Measurements from ENCODE around the gene SPC24.
"Not testable (repeated sequence)": the region's sequence is repeated elsewhere in the genome, so short reads cannot be mapped to it uniquely, and the experiment has no call there.

Gene SPC24

DNA sequence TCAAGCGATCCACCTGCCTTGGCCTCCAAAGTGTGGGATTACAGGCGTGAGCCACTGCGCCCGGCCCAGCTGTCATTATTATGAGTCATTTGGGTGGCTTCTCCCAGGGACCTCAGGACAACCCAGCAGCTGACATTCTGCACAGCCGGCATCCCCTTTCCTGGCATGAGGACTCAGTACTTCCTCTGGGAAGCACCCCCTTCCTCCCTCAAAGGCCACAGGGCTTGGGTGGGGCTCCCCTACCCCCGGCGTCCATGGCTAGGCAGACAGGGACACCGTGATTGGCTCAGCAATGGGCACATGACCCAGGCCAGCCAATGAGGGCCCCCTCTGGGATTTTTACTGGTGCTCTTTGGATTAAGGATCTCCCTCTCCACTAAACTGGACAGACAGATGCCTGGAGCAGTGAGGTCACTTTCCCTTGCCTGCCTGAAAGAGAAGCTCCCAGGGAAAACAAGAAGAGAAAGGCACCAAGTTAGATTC is 35.7 kb upstream of the SPC24 start:
- DNase-seq = peak; percentile 71

DNA sequence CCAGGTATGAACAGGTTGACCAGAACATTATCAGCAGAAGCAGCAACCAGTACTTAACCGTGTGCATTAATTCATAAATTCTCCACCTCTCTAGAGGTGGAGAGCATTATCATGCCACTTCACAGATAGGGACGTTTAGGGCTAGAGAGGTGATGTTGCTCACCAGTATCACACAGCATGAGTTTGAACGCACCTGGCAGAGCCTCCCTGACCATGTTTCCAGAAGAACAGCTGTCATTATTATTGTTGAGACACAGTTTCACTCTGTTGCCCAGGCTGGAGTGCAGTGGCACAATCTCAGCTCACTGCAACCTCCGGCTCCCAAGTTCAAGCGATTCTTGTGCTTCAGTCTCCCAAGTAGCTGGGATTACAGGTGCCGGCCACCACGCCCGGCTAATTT is 34.9 kb upstream of the SPC24 start:
- no peak for DNase-seq

DNA sequence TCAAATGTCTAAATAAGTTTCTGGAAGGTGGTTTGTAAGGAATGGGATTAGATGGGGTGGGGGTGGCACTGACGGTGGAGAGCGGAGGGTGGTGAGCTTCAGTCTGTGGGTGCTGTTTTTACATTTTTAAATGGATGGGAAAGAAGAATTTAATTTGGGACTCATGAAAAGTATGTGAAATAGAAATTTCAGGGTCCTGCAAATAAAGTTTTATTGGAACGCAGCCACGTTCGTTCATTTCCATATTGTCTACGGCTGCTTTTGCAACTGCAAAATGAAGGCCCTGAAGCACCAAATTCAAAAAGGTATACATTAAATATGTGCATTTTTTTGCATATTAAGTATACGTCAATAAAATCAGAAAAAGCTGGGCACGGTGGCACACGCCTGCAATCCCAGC is 31.9 kb upstream of the SPC24 start:
- no peak for DNase-seq

DNA sequence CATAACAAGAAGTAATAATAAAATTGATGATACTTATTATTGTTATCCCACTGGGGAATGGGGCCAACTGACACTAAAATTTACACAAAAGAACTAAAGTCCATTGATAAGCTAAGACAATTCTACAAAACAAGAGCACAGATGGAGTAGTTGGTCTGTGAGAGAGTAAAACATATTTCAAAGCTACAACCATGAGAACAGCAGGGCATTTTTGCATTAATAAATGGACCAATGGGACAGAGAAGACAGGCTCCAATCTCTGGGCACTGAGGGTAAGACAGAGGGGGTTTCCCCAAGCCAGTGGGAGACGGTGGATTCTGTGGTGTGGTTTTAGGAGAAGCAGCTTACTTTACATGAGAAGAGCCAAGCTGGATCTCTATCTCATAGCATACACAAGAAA is 27.4 kb upstream of the SPC24 start:
- DNase-seq = no peak

DNA sequence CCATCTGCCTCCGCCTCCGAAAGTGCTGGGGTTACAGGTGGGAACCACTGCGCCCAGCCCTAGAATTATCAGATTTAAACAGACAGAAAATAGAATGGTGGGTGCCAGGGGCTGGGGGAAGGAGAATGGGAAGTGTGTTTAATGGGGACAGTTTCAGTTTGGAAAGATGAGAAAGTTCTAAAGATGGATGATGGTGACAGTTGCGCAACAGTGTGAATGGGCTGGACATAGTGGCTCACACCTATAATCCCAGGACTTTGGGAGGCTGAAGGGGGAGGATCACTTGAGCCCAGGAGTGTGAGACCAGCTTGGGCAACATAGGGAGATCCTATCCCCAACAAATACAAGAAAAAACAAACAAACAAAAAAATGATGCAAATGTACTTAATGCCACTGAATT is 25.9 kb upstream of the SPC24 start:
- no peak for DNase-seq

DNA sequence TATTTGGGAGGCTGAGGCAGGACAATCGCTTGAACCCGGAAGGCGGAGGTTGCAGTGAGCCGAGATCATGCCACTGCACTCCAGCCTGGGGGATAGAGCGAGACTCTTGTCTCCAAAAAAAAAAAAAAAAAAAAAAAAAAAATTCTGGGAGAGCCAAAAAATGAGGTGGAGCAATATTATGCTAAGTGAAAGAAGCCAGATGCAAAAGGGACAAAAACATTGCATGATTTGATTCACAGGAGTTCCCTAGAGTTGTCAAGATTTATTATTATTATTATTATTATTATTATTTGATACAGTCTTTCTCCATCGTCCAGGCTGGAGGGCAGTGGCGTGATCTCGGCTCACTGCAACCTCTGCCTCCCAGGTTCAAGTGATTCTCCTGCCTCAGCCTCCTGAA is 25.4 kb upstream of the SPC24 start:
- not testable (repeated sequence) for DNase-seq

DNA sequence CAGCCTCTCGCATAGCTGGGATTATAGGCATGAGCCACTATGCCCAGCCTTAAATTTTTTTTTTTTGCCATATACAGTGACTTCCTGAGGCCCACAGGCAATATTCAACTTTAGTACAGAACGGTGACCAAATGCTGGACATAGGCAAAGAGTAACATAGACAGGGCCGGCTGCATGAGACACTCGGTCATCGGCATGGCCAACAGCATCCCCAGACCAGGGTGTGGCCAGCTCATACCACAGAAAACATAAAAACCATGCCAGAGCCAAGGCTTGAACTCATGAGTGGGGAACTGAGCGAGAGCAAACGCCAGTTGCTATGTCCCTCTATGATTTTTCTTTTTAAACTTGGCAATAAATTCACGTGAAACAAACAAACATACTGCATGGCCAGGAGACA is 24.8 kb upstream of the SPC24 start:
- DNase-seq = no peak

DNA sequence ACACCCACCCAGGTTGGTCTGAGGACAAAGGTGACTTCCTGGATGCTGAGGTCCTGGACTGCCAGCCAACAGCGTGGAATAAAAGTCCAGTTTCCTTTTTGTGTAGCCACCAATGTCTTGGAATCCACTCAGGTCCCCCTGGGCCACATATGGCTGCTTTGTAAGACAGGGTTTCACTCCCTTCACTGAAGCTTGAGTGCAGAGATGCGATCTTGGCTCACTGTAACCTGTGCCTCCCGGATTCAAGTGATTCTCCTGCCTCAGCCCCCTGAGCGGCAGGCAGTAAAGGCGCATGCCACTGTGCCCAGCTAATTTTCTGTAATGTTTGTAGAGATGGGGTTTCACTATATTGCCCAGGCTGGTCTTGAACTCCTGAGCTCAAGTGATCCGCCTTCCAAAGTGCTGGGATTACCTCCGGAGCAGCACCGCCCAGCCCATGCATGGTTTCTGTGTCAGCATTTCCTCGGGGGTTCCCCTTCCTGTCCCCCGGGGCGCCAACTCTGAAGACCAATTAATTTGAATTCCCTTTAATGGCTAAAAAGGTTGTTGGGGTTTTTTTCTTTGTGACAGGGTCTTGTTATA is 24.2 kb upstream of the SPC24 start:
- no peak for DNase-seq

DNA sequence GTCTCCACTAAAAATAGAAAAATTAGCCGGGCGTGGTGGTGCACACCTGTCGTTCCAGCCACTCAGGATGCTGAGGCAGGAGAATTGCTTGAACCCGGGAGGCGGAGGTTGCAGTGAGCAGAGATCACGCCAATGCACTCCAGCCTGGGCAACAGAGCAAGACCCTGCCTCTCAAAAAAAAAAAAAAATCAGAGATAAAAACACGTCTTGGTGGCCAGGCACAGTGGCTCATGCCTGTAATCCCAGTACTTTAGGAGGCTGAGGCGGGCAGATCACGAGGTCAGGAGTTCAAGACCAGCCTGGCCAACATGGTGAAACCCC is 23.5 kb upstream of the SPC24 start:
- not testable (repeated sequence) for DNase-seq

DNA sequence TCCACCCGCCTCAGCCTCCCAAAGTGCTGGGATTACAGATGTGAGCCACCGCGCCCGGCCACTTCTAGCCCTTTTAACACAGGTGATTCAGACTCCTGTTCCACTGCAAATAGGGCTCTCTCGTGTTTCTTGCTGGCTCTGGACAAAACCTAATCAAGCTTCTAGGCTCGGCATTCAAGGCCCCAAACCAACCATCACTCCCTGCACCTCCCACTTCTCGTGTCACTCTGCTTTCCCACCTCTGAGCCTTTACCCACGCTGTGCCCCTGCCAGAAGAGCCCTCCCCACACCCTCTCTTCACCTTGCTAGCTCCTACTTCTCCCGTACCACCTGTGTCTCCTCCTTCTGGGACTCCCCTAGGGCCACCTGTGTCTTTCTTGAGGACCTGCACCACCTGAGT is 22.0 kb upstream of the SPC24 start:
- no peak for DNase-seq

DNA sequence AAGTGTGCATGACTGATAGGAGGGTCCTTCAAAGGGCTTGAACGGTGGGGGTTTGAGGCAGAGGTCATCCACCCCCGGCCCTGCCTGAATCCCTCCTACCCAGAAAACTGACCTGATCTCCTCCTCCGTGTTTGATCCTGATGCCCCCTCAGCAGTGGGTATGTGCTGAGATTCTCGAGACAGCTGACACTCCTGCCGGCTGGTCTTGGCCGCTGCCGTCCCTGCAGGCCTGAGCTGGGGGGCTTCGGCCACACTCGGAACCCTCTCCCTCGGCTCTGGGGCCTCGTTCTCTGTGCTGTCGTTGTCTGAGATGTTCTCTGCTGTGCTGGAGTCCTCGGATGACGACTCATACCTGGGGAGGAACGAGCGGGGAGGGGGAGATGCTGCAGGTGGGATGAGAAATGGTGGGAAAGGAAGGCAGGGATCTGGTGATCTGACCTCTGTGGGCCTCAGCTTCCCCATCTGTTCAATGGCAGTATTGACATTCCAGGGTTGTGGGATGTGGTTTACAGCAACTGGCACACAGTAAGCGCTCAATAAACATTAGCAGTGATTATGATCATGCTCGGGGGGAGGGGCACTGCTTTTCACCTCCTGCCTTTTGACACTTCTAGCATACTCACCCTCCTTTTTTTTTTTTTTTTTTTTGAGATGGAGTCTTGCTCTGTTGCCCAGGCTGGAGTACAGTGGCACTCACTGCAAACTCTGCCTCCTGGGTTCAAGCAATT is 21.0 kb upstream of the SPC24 start:
- DNase-seq = no peak

DNA sequence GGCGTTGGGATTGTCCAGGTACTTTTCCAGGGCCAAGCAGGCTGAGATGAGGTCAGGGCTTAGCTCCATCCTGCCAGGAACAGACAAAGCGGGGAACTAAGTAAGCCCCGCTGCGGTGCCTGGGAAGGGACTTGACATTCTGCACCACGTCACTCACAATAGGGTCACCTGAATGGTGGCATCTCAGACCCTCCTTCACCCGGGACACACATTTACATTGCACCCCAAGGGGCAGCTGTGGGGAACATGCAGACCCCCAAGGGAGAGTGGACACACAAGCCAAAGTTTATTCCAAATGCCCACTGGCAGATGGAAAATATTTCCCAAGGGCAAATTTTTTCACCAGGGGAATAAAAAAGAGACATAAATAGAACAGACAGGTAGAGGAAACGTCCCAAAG is 20.3 kb upstream of the SPC24 start:
- DNase-seq = no peak

DNA sequence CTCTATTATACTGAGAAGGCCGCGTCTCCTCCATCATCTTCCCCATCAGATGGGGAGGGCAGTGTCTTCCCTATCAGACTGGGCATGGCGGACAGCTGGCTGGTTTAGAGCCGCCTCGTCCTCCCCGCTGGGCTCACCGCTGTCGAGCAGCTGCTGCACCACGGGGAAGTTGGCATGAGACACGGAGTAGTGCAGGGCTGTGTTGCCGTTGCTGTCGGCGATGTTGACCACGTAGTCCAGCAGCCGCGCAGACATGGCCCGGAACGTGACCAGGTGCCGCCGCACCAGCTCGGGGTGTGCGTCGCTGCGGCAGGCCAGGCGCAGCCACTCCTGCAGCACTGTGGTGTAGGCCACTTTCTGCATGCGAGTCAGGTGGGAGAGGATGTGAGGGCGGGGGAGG is 18.8 kb upstream of the SPC24 start:
- DNase-seq = no peak

DNA sequence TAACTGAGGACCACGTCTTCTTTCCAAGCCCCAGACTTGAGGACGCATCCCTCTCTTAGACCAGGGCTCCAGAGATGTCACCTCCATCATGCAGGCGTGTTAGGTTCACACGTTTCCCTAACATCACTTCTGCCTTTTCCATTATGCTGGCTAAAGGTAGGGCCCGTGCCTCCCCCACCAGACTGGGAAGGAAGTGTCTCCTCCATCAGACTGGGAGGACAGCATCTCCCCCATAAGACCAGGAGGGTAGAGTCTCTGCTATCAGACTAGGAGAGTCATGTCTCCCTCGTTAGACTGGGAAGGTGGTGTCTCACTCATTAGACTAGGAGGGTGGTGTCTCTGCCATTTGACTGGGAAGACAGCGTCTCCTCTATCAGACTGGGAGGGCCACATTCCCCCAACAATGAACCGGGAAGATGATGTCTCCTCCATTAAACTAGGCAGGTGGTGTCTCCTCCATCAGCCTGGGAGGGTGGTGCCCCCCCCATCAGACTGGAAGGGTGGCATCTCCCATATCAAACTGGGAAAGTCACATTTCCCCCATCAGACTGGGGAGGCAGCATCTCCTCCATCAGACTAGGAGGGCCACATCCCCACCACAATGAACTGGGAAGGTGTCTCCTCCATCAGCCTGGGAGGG is 18.1 kb upstream of the SPC24 start:
- no peak for DNase-seq

DNA sequence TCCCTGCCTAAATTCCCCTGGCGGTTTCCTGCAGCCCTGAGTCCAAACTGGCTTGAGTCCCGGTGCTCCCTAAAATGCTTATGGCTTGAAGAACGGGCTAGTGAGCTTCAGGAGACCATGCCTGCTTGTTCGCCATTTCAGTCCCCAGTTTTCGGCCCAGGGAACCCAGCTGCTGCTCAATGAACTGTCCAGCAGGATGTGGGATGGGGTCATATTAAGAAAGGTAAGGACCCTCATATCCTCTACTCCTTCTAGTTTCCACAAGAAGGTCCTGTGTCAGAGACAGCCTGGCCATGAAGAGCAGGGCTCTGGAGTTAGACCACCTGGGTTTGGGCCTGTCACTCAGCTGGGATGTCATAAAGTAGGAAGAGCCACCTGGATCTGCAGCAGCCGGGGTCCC is 17.0 kb upstream of the SPC24 start:
- no peak for DNase-seq

DNA sequence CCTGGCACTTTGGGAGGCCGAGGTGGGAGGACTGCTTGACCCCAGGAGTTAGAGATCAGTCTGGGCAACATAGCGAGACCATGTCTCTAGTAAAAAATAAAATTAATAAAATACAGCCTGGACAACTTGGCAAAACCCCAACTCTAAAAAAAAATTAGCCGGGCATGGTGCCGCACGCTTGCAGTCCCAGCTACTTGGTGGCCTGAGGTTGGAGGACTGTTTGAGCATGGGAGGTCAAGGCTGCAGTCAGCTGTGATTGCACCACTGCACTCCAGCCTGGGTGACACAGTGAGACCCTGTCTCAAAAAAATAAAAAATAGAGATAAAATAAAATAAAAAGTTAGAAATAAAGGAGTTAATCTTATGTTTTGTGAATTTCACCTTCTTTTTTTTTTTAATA is 15.6 kb upstream of the SPC24 start:
- no peak for DNase-seq

DNA sequence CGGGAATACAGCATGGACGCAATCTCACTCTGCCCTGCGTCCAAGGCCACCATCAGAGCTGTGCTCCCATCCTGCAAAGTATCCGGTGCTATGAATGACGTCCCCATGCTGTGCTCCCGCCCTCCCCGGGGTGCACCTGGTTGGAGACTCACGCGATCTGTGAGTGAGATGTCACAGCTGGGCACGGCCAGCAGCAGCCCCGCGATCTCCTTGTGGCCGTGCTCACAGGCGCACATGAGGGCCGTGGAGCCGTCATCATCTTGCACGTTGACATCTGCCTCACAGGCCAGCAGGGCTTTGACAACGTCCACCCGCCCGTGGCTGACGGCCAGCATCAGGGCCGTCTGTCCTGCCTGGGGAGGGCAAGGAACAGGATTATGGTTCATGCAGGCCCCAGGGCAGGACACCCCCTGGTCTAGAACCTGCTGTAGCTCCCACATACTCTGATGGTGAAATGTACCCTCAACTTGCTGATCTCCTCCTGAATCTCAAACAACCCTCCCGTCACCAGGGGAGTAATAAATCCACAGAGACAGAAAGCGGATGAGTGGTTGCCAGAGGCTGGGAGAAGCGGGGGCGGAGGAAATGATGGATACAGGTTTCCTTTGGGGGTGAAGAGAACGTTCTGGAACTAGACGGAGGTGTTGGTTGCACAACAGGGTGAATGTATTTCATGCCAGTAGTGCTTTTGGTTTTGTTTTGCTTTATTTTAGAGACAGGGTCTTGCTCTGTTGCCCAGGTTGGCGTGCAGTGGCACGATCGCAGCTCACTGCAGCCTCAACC is 14.5 kb upstream of the SPC24 start:
- no peak for DNase-seq

DNA sequence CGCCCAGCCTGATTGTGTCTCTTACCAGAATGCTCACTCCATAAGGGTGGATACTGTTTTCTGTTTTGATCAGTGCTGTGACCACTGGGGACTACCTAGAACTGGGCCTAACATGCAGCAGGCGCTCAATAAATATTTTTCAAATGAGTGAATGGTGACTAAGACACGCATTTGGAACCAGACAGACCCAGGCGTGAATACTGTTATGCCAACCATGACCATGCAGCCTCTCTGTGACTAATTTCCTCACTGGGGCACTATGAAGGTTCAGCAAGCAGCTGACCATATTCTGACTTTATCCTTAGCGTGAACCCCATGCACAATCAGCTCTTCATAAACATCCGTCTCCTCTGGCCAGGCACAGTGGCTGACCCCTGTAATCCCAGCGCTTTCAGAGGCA is 13.0 kb upstream of the SPC24 start:
- peak; percentile 98 for DNase-seq

DNA sequence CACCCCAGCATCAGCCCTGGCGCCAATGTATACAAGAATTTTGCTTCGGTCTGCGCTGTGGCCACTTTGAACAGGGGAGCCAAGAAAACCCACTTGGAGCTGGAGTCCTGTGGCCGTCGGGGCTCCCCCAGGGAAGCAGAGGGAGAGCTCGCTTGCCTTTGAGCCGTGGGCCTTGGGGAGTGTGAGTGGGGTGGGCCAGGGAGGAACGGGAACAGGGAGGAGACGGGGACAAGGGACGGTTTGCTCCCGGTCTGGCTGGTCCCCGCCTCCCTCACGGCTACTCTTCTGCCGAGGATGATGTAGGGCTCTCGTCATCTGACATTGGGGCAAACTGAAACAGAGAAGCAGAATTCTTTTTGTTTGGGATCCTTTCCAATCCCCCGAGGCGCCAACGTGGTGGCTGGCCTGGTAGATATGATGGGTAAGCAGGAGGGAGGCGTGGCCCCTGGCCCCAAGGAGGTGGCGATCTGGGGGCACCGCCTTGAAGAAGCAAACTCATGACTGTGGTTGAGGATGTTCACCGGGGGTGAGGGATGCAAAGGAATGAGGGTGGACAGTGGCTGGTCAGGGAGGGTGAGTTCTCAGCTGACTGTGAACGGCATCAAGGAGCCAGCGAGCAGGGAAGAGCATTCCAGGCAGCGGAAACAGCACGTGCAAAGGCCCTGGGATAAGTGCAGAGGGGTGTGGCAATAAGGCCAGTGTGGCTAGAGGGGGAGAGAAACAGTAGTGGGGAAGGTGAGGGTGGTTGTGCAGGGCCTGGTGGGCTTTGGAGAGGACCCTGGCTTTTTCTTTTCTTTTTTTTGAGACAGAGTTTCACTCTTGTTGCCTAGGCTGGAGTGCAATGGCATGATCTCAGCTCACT is 10.9 kb upstream of the SPC24 start:
- DNase-seq = no peak

DNA sequence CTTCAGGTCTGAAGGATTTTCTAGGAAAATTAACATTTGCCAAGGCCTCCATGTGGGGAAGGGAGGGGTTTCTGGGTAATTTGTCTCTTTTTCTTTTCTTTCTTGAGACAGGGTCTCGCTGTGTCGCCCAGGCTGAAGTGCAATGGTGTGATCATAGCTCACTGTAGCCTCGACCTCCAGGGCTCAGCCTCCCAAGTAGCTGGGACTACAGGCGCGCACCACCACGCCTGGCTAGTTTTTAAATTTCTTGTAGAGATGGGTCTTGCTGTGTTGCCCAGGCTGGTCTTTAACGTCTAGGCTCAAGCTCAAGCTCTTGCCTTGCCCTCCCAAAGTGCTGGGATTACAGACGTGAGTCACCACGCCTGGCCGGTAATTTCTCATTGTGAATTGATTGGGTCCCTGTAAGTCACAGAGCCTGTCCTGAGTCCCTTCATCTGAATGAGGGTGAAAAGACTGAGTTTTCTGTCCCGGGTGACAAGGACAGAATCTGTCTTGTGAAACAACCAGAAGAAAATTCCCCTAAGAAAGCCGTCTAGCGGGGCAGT is 10.0 kb upstream of the SPC24 start:
- no peak for DNase-seq

DNA sequence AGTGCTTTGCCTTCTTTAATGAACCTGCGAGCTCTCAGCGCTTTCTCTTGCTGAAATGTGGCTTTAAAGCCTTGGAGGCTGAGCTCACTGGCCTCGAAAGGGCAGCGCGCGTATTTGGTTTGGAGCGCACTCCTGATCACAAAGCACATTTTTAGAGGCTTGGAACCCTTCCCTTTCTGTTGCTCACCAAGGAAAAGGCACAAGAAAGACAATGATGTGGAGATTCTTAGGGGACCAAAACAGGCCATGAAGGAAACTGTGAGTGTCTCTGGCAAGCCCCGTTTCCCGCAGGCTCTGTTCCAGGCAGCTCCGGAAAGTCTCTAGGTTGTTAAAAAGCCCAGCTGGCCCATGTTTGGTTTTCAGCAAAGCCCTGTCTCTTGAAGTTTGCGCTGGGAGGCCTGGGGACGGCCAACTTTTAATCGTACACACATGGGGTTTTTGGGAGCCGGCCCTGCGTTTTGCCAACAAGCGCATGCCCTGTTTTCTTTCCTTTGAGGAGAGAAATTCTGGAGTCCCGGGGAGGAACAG is 9.4 kb upstream of the SPC24 start:
- no peak for DNase-seq

DNA sequence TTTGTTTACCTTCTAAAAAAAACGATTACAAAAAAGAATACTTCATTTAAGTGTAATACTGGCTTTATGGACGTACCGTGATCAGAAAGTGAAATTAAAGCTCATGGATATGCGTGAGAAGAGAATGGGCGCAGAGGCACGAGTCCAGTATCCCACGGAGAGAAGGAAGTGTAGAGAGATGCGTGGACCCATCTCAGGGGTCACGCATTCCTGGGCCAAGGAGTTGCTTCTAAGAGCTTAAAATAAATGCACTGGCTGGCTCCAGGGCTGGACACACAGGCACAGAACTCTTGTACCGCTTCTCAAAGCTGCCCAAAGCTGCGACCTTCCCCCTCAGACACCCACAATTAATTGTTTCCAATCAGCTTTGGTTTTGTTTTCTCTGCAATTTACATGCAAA is 8.7 kb upstream of the SPC24 start:
- DNase-seq = no peak
